GM18873 (cell line): ENCODE measurements around the gene HLA-A.

Experiments
- ATAC-seq: cut with Tn5 transposase; IDR thresholded peaks from one replicate; pipeline ENCODE4 v1.9.1; 2021; ENCODE audit warnings: mild to moderate bottlenecking, moderate library complexity, moderate number of reproducible peaks; ENCODE audit not compliant: unreplicated experiment, low FRiP score

The HLA-A gene

GRCh38 chr6:29933955-29934354, 8.4 kb upstream of the HLA-A start:
- no peak for ATAC-seq

DNA sequence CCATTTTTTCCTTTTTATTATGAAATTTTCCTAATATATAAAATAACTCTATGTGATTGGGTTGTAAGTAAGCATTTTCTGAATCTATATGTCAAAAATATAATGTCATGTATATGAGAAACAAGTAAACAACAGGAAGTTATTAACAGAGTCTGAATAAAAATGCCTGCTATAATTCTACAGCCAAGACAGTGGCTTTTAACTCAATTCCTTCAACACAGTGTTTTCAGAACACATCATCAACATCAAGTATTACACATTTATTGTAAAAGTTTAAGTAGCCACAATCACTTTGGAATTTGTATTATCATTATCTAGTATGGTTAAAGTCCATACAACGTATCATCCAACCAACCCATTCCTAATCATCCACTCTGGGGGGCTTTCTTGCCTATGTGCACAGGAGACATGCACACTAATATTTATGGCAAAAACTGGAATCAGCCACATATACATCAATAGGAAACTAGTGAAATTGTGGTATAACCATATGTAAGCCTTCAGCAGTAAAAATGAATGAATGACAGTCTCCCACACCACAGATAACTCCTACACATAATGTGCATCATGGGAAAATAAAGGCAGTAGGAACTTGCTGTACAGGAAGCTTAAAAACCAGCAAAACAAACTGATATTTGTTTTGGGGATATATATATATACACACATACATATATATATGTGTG, 6.9 kb upstream of the HLA-A start:
- ATAC-seq = no peak

GRCh38 chr6:29938746-29939508, 3.4 kb upstream of the HLA-A start:
- no peak for ATAC-seq

GRCh38 chr6:29941016-29941415, 1.3 kb upstream of the HLA-A start:
- ATAC-seq = no peak

DNA sequence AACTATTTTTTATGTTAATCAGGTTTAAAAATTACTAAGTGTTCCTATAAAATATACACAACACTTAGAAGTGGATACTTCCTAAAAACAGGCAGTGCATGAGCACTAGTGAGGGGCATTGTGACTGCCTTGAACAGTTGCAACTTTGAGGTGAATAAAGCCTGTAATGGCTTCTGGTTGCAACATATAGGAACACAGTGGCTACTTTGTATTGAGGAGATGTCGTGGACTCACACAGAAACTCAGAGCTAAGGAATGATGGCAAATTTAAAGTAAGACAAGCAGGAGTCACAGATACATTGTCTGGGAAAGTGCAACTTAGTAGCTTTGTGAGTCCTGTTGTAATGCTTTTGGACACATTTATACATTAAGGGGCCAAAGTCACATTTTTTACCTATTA, 861 bp upstream of the HLA-A start:
- ATAC-seq = no peak

DNA sequence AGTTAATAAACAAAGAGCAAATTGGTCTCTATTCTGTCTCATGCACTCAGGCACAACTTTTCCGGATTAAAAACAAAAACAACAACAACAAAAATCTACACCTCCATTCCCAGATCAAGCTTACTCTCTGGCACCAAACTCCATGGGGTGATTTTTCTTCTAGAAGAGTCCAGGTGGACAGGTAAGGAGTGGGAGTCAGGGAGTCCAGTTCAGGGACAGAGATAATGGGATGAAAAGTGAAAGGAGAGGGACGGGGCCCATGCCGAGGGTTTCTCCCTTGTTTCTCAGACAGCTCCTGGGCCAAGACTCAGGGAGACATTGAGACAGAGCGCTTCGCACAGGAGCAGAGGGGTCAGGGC, 437 bp upstream of the HLA-A start:
- no peak for ATAC-seq

DNA sequence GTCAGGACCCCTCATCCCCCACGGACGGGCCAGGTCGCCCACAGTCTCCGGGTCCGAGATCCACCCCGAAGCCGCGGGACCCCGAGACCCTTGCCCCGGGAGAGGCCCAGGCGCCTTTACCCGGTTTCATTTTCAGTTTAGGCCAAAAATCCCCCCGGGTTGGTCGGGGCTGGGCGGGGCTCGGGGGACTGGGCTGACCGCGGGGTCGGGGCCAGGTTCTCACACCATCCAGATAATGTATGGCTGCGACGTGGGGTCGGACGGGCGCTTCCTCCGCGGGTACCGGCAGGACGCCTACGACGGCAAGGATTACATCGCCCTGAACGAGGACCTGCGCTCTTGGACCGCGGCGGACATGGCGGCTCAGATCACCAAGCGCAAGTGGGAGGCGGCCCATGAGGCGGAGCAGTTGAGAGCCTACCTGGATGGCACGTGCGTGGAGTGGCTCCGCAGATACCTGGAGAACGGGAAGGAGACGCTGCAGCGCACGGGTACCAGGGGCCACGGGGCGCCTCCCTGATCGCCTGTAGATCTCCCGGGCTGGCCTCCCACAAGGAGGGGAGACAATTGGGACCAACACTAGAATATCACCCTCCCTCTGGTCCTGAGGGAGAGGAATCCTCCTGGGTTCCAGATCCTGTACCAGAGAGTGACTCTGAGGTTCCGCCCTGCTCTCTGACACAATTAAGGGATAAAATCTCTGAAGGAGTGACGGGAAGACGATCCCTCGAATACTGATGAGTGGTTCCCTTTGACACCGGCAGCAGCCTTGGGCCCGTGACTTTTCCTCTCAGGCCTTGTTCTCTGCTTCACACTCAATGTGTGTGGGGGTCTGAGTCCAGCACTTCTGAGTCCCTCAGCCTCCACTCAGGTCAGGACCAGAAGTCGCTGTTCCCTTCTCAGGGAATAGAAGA, 978 bp downstream of the HLA-A start:
- no peak for ATAC-seq

GRCh38 chr6:29945281-29945820, 3.0 kb downstream of the HLA-A start:
- ATAC-seq = no peak

- no peak for ATAC-seq
Measured at GRCh38 chr6:29946223-29947076, 4.1 kb downstream of the HLA-A start.

DNA sequence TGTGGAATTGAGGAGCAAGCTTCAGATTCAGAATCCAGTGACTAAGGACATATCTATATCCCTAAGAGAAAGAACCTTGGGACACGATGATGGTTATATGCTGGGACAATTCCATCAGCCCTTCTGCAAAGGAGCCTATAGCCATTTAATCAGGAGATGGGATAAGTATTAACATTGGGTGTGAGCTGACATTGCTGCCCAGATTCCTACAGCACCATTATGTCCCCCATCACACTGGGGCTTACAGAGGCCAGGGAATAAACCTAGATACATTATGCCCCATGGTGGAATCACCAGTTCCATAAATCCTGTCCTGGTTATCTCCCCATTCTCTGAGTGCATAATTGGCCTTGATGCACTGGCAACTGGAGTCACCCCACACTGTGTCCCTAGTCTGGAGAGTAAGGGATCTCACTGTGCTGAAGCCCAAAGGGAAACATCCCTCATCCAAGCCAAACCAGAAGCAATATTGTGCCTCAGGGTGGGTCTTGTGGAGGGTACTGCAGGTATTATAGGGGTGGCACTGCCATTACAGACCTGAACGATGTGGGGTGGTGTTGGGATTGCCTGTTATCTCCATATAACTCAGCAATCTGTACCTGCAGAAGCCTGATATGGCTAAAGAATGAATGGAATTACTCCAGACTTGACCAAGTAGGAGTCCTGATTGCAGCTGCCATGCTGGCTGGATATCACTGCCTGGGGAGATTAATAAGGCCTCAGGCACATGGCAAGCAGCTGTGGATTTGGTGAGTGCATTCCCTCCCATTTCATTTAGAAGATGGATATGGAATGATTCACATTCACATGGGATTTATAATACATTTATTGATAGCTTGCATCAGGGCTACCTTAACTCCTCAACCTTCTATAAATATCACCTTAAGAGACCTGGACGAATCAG, 5.0 kb downstream of the HLA-A start:
- no peak for ATAC-seq

DNA sequence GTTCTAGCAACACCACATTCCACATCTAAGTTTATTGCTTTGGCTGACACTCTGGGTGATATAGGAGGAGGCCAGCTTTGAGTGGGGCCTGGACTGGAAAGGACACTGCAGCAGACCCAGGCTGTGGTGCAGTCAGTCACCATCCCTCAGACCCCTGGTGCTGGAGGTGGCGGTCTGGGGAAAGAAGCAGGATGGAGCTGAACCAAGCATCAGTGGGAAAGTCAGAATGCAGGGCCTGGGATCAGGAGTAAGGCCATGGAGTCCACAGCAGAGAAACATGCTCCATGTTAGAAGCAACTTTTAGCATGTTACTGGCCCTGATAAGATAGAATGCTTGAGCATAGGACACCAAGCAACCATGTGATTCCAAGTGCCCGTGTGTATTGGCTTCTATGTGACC, 5.9 kb downstream of the HLA-A start:
- ATAC-seq = no peak

DNA sequence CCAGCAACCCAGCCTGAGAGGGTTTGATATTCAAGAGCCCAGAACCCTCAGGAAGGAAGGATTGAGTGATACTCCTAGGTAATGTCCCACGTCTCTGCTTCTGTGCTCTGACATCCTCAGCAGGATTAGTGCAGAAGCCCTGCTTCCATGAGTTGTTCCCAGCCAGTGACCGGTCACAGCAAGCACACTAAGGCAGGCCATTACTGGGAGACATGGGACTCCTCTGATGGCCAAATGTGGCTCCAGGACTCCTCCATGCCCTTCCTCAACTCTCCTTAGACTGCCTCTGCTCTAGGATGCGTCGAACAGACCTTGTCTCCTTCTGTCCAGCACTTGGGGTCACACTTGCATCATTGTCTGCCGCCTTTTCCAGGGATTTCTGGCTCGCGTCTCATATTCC, 7.6 kb downstream of the HLA-A start:
- ATAC-seq = no peak

GRCh38 chr6:29951882-29952281, 9.6 kb downstream of the HLA-A start:
- ATAC-seq = no peak

DNA sequence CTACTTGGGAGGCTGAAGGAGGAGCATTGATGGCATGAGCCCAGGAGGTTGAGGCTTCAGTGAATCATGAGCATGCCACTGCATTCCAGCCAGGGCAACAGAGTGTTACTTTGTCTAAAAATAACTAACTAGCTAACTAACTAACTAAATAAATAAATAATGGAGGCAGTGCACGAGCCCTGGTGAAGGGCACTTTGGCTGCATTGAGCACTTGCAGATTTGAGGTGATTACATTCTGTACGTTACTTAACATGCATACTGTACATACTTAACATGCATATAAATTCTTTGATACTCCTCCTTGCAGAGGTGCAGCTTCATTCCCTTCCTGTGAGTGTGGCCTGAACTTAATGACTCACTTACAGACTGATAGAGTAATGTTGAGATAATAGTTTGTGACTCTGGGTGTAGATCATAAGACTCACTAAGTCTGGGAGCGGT, 10.7 kb downstream of the HLA-A start:
- no peak for ATAC-seq

- no peak for ATAC-seq
Measured at GRCh38 chr6:29953686-29954085, 11.4 kb downstream of the HLA-A start.

- ATAC-seq = no peak
Measured at GRCh38 chr6:29954272-29954671, 11.9 kb downstream of the HLA-A start.

- ATAC-seq = no peak
Measured at GRCh38 chr6:29955783-29956182, 13.5 kb downstream of the HLA-A start.

DNA sequence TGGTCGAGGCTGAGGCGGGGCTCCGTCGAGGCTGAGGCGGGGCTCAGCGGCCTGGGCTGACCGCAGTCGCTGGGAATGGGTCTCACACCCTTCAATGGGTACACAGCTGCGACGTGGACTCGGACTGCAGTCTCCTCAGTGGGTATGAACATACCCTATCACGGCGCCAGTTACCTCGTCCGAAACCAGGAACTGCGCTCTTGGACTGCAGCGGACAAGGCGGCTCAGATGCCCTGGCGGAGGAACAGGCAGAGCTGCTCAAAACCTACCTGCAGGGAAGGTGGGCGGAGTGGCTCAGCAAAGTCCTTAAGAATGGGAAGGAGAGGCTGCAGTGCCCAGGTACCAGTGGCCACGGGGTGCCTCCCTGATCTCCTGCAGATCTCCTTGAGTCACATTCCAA, 14.2 kb downstream of the HLA-A start:
- ATAC-seq = no peak

DNA sequence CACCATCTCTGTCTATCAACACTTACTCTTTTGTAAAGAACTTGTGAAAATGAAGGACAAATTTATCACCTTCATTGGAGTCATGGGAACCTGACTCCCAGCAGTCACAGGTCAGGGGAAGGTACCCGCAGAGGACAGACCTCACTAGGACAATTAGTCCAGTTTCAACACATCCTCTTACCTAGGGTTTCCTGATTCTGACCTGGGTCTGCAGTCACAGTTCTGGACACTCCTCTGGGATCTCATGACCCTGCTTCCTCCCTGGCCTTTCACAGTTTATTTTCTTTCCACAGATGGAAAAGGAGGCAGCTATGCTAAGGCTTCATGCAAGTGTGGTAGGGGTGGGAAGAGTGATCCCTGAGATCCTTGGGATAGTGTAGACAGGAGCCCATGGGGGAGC, 15.7 kb downstream of the HLA-A start:
- no peak for ATAC-seq
